VCaP (cell line): ENCODE data around the gene KMT2B.

ENCODE experiments used
- H3K27ac ChIP-seq: fragments of 450-650 bp; 2 replicates; pipeline ENCODE4 v1.5.1; 2017
- CTCF ChIP-seq: fragments of 450-650 bp; conservative IDR thresholded peaks from 2 replicates; pipeline ENCODE4 v1.5.1; 2017; ENCODE audit warnings: mild to moderate bottlenecking, moderate library complexity

KMT2B gene

GRCh38 chr19:35775046-35775297 is 57.2 kb downstream of the KMT2B start:
- H3K27ac ChIP-seq = peak overlapping the region; percentile 66; the same call in 1 of the 2 replicates
- no peak for TF ChIP-seq CTCF

- no peak for TF ChIP-seq CTCF
- H3K27ac ChIP-seq = peak within 1 kb of the TSS; percentile 66; the same call in 1 of the 2 replicates
Observed at GRCh38 chr19:35775298-35776101, 57.7 kb downstream of the KMT2B start, which contains the start of gene ARHGAP33. Gene ARHGAP33 (plus strand): TSS chr19:35775564. CDS start chr19:35775659, 95 bp downstream.

GRCh38 chr19:35776102-35776788 is 58.4 kb downstream of the KMT2B start:
- peak overlapping the region; percentile 66; the same call in 1 of the 2 replicates for H3K27ac ChIP-seq
- TF ChIP-seq CTCF = no peak

- H3K27ac ChIP-seq = no peak overlapping the region
- TF ChIP-seq CTCF = no peak
Observed at GRCh38 chr19:35777086-35777841, 59.5 kb downstream of the KMT2B start.

- no peak overlapping the region for H3K27ac ChIP-seq
- TF ChIP-seq CTCF = no peak
Observed at GRCh38 chr19:35777961-35778360, 60.2 kb downstream of the KMT2B start.

- no peak for TF ChIP-seq CTCF
- H3K27ac ChIP-seq = no peak overlapping the region
Observed at GRCh38 chr19:35779033-35779432, 61.2 kb downstream of the KMT2B start.

- no peak overlapping the region for H3K27ac ChIP-seq
- TF ChIP-seq CTCF = no peak
Observed at GRCh38 chr19:35780058-35780457, 62.3 kb downstream of the KMT2B start.
